Suprapubic skin (tissue), 3 donors: ENCODE data around the gene MMD.

Experiments used
- POLR2A ChIP-seq, 2 donors: fragments of 450-650 bp; IDR thresholded peaks; one replicate each; pipeline ENCODE4 v1.6.1; 2017; ENCODE audit warnings: antibody characterized with exemption in 2 of 2, mild to moderate bottlenecking in 2 of 2, moderate library complexity in 2 of 2
- TF ChIP-seq, protein P1 (sequence below), 2 donors: fragments of 200-600 bp in 1 of 2; fragments of 450-650 bp in 1 of 2; sonication (generic) in 1 of 2; IDR thresholded peaks; one replicate each; pipeline ENCODE4 v1.5.1; 2016 to 2019; ENCODE audit warnings: antibody characterized with exemption in 2 of 2, mild to moderate bottlenecking in 1 of 2, moderate library complexity in 1 of 2

- TF ChIP-seq, protein P1, sequence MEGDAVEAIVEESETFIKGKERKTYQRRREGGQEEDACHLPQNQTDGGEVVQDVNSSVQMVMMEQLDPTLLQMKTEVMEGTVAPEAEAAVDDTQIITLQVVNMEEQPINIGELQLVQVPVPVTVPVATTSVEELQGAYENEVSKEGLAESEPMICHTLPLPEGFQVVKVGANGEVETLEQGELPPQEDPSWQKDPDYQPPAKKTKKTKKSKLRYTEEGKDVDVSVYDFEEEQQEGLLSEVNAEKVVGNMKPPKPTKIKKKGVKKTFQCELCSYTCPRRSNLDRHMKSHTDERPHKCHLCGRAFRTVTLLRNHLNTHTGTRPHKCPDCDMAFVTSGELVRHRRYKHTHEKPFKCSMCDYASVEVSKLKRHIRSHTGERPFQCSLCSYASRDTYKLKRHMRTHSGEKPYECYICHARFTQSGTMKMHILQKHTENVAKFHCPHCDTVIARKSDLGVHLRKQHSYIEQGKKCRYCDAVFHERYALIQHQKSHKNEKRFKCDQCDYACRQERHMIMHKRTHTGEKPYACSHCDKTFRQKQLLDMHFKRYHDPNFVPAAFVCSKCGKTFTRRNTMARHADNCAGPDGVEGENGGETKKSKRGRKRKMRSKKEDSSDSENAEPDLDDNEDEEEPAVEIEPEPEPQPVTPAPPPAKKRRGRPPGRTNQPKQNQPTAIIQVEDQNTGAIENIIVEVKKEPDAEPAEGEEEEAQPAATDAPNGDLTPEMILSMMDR (IDR thresholded peaks at IDR 0.05), result no peak
- TF ChIP-seq POLR2A (IDR thresholded peaks at IDR 0.05), result no peak
Measured at GRCh38 chr17:55398689-55399088, 22.9 kb downstream of the MMD start.
